Ovary (tissue), 9 donors: ENCODE results near the gene LGR6. TPM values are rescaled to one million over a fixed set of nuclear protein-coding genes. Genes with fewer than 3 reads are reported as not detected.

Source experiments
- DNase-seq, 5 donors: peaks; one replicate each; pipeline ENCODE4 v3.0.0-alpha.2; 2019 to 2020
- H3K27ac ChIP-seq, 2 donors: fragments of 200-600 bp; one replicate each; pipeline versions ENCODE4 v1.5.1 to v1.8.0; 2019 to 2022
- H3K27me3 ChIP-seq: fragments of 200-600 bp; one replicate; pipeline ENCODE4 v1.8.0; 2022
- H3K36me3 ChIP-seq: fragments of 200-600 bp; sonication (generic); one replicate; pipeline ENCODE4 v1.5.1; 2019
- H3K4me1 ChIP-seq: one replicate; pipeline ENCODE4 v1.8.1; 2013; ENCODE audit warnings: mild to moderate bottlenecking, moderate library complexity; ENCODE audit not compliant: insufficient read depth
- H3K4me3 ChIP-seq: fragments of 200-600 bp; sonication (generic); one replicate; pipeline ENCODE4 v1.5.1; 2017
- H3K9me3 ChIP-seq, 2 donors: fragments of 200-600 bp in 1 of 2; sonication (generic) in 1 of 2; one replicate each; pipeline versions ENCODE4 v1.5.1 to v1.8.1; 2013 to 2019; ENCODE audit warnings: mild to moderate bottlenecking in 1 of 2, moderate library complexity in 1 of 2
- CTCF ChIP-seq, 3 donors: fragments of 450-650 bp in 2 of 3; fragments of 200-600 bp in 1 of 3; IDR thresholded peaks; one replicate each; pipeline versions ENCODE4 v1.5.1 to v1.8.0; 2016 to 2022; ENCODE audit warnings: antibody characterized with exemption in 3 of 3, mild to moderate bottlenecking in 1 of 3
- EP300 ChIP-seq: sonication (generic); formaldehyde crosslinking; IDR thresholded peaks from one replicate; pipeline ENCODE4 v1.6.1; 2017; ENCODE audit warnings: antibody characterized with exemption
- POLR2A ChIP-seq: fragments of 450-650 bp; IDR thresholded peaks from one replicate; pipeline ENCODE4 v1.6.1; 2017; ENCODE audit warnings: antibody characterized with exemption, mild to moderate bottlenecking, moderate library complexity
- WGBS, 3 donors: extraction: QIAGEN DNeasy Blood & Tissue Kit in 1 of 3; methylation state at CpG; one replicate each; pipeline versions ENCODE4 v1.1.5 to v1.1.7; 2013 to 2017; 5-methylcytosine and 5-hydroxymethylcytosine counted together
- intact Hi-C, 4 donors: fragments of 100-400 bp; cut with DNase I; formaldehyde crosslinking; loops; one replicate each; pipeline versions ENCODE4 v1.11.0 to v1.15.1; 2022 to 2023
- polyA plus RNA-seq, 2 donors: library from polyadenylated mRNA; stranded (reverse); fragments of 200-250 nt in 1 of 2; fragments of 350-450 nt in 1 of 2; fragmentation: Illumina TruSeq in 1 of 2; extraction: RNeasy Lipid Tissue Mini Kit (QIAGEN cat#74804) in 1 of 2; gene quantifications; one replicate each; pipeline ENCODE4 v1.2.3, GENCODE V29; 2013 to 2014
- total RNA-seq, 7 donors: library from RNA; depleted of rRNA in 2 of 7; stranded (reverse); fragments of >200 nt in 2 of 7; fragmentation: NEBNext Ultra II Directional in 3 of 7; extraction: Animal tissue kit (Norgen Biotek cat#: 25700) in 3 of 7; gene quantifications; one replicate each; pipeline versions ENCODE4 v1.1.0 to v1.2.4, GENCODE V29; 2016 to 2023
- donor health status: DM: no; HTN: no; CAD: no; lungs with moderate emphysema.
- donor health status: DM: no; HTN: no; CAD: no.
- donor health status: Bipolar disorder and iron deficiency.
- donor health status: DM: yes; HTN: yes; CAD: no.
- donor health status: DM: no; HTN: no; CAD: no.
- donor health status: DM: yes; HTN: yes; CAD: no.

Gene LGR6
- total and polyA plus RNA-seq, 9 donors: 0.24 to 12.4 (median 1.4) TPM

DNA sequence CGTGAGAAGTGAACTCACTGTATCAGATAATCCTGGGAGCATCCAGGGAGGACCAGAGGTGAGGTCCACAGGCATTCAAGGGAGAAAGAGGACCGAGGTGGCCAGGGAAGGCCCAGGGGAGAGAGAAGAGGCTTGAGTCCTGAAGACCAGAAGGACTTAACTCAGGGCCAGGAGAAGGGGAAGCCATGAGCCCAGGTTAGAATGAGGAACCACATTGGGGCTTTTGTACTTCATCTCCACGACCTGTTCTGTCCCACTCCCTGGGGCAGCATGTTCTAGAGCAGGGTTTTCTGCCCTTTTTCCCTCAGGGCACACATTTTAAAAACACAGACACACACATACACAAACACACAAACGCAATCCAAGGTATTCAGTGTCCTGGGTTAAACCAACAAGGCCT, 8.4 kb downstream of the LGR6 start:
- Histone ChIP-seq H3K9me3 (no peaks in the 10 kb centered on the region), H3K27me3 (no peaks in the 10 kb centered on the region), H3K27ac (no peak overlapping the region), H3K4me1 (no peaks in the 10 kb centered on the region), H3K36me3 (no peaks in the 10 kb centered on the region), H3K4me3 (no peak overlapping the region)
- DNase-seq: no peak
- TF ChIP-seq CTCF (IDR thresholded peaks at IDR 0.05) (no peak), POLR2A (no peak), EP300 (no peak)
- WGBS, 3 donors: 55 to 60% (median 58%) methylated on average over 4 of the region's 4 CpGs
- intact Hi-C loops: loop anchor here in 2 of 4 donors (5.0 to 10.0 kb wide), 2 partner anchors 115 to 503 kb away; no protein-coding TSS in a partner anchor

DNA sequence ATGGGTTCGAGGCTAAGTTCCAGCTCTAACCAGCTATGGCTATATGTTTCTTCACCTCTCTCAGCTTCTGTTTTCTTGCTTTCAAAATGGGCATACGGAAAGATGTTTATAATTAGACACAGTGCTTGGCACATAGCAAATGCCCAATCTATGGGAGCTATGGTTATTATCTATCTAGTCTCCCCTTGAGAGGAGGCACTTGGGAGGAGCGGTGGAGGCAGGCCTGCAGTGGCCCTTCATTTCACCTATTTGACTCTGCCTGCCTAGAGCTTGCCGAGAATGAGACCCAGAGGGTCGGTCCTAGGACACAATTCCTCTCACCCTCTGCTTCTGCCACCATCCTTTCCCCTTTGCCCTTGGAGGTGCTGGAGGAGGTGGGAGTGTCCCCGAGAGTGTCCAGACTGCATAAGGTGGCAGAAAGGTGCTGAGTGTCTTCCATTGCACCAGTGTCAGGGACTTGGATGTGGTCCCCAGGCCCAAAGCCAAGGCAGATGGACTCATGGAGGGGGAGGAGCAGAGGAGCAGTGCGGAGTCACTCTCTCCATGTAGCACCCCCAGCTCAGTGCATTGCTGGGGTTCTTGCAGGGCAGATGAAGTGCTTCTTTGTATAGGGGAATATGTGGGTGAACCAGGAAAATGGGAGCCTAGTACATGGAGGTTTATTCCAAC, 9.0 kb downstream of the LGR6 start:
- TF ChIP-seq POLR2A (no peak), CTCF (IDR thresholded peaks at IDR 0.05) (no peak), EP300 (no peak)
- H3K4me1 ChIP-seq: no peaks in the 10 kb centered on the region
- intact Hi-C loops: loop anchor here in 2 of 4 donors (5.0 to 10.0 kb wide), 2 partner anchors 115 to 502 kb away; no protein-coding TSS in a partner anchor

GRCh38 chr1:202203238-202204039, 9.8 kb downstream of the LGR6 start:
- WGBS, 3 donors: 77 to 85% (median 85%) methylated on average over 13 of the region's 13 CpGs
- intact Hi-C loops: loop anchor here in 2 of 4 donors (5.0 to 10.0 kb wide), 2 partner anchors 114 to 501 kb away; no protein-coding TSS in a partner anchor
- H3K27me3 ChIP-seq: no peaks in the 10 kb centered on the region

More for the DNA sequence above, 9.0 kb downstream of the LGR6 start:
- H3K4me3 ChIP-seq: no peak overlapping the region
- no peak for DNase-seq
- H3K36me3 ChIP-seq: no peaks in the 10 kb centered on the region
- no peaks in the 10 kb centered on the region for H3K9me3 ChIP-seq
- H3K27ac ChIP-seq: no peak overlapping the region
- no peaks in the 10 kb centered on the region for H3K27me3 ChIP-seq
- WGBS, 3 donors: 77 to 84% (median 80%) methylated on average over 7 of the region's 7 CpGs

More at GRCh38 chr1:202203238-202204039, 9.8 kb downstream of the LGR6 start:
- Histone ChIP-seq H3K36me3 (no peaks in the 10 kb centered on the region), H3K27ac (no peak overlapping the region), H3K9me3 (no peaks in the 10 kb centered on the region), H3K4me3 (no peak overlapping the region), H3K4me1 (no peaks in the 10 kb centered on the region)
- no peak for TF ChIP-seq EP300
- no peak for TF ChIP-seq CTCF (IDR thresholded peaks at IDR 0.05)
- TF ChIP-seq POLR2A: no peak
- DNase-seq: no peak
